Measurements from ENCODE around the gene MGAT4D.
"Not testable (repeated sequence)": the region's sequence is repeated elsewhere in the genome, so short reads cannot be mapped to it uniquely, and the experiment has no call there.

MGAT4D gene

DNA sequence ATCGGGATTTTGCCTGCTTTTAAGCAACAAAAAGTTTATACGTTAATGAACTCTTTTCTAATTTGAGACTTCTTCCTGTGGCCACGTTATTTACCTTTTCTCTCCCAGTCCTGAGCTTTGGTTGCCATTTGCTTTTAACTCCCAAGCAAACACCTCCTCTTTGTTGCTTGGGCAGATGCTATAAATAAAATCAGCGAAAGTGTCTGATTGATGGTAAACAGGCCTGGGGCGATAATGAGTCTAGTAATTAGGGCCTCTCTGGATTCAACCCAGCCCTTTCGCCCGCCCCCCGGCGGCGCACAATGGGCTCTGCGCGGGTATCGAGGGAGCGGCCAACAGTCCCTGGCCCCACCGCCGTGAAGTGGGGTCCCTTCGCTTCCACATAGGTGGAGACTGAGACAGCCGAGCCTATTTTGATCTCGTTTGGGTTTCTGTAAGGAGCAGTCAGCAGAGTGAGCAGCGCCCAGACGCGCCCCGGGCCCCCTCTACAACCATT is 71.4 kb downstream of the MGAT4D start:
- no peak for DNase-seq (ENCODE audit: low read depth, low spot score)
- POLR2A ChIA-PET, result no interaction called here
- peak overlapping the region; percentile 69 for H3K4me3 ChIP-seq (ENCODE audit: low read depth, low read length)

DNA sequence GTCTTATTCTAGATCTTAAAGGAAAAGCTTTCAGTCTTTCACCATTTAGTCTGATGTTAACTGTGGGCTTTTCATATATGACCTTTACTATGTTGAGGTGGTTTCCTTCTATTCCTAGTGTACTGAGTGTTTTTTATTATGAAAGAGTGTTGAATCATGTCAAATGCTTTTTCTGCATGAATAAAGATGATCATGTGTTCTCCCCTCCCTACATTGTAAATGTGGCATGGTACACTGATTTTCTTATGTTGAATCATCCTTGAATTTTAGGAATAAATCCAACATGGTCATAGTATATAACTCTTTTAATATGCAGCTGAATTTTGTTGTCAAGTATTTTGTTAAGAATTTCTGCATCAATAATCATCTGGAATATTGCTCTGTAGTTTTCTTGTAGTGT is 75.0 kb downstream of the MGAT4D start:
- no peak overlapping the region for H3K4me3 ChIP-seq (ENCODE audit: low read depth, low read length)
- no peak for DNase-seq (ENCODE audit: low read depth, low spot score)
- ChIA-PET CTCF (no interaction called here), POLR2A (no interaction called here)
- TF ChIP-seq, protein P1, sequence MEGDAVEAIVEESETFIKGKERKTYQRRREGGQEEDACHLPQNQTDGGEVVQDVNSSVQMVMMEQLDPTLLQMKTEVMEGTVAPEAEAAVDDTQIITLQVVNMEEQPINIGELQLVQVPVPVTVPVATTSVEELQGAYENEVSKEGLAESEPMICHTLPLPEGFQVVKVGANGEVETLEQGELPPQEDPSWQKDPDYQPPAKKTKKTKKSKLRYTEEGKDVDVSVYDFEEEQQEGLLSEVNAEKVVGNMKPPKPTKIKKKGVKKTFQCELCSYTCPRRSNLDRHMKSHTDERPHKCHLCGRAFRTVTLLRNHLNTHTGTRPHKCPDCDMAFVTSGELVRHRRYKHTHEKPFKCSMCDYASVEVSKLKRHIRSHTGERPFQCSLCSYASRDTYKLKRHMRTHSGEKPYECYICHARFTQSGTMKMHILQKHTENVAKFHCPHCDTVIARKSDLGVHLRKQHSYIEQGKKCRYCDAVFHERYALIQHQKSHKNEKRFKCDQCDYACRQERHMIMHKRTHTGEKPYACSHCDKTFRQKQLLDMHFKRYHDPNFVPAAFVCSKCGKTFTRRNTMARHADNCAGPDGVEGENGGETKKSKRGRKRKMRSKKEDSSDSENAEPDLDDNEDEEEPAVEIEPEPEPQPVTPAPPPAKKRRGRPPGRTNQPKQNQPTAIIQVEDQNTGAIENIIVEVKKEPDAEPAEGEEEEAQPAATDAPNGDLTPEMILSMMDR (IDR thresholded peaks at IDR 0.05; ENCODE audit: insufficient read depth, low read length, missing control alignments), result no peak

More for the DNA sequence above, 71.4 kb downstream of the MGAT4D start:
- TF ChIP-seq, protein P1 (IDR thresholded peaks at IDR 0.05; ENCODE audit: insufficient read depth, low read length, missing control alignments), result no peak
- CTCF ChIA-PET, result interaction anchor here (1.7 to 2.1 kb wide), 3 partner anchors 14 to 183 kb away, joined by 5 to 6 read pairs (median 6); no protein-coding TSS in a partner anchor

DNA sequence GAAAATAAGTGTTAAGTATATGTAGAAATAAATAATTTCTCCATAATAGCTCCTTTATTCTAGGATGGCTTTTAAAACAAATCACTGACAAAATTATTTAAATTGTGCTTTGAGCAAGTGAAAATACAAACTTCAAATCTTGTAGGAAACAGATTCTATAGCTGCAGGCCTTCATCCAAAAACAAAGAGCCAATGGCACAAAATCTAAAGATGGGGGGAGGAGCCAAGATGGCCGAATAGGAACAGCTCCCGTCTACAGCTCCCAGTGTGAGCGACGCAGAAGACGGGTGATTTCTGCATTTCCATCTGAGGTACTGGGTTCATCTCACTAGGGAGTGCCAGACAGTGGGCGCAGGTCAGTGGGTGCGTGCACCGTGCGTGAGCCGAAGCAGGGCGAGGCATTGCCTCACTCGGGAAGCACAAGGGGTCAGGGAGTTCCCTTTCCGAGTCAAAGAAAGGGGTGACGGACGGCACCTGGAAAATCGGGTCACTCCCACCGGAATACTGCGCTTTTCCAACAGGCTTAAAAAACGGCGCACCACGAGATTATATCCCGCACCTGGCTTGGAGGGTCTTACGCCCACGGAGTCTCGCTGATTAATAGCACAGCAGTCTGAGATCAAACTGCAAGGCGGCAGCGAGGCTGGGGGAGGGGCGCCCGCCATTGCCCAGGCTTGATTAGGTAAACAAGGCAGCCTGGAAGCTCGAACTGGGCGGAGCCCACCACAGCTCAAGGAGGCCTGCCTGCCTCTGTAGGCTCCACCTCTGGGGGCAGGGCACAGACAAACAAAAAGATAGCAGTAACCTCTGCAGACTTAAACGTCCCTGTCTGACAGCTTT is 84.7 kb downstream of the MGAT4D start:
- DNase-seq (ENCODE audit: low read depth, low spot score); H3K4me3 ChIP-seq (ENCODE audit: low read depth, low read length); POLR2A ChIA-PET: not testable (repeated sequence)
- CTCF ChIA-PET, result interaction anchor here (2.2 kb wide), 1 partner anchor 14 kb away, joined by 6 read pairs; the partner anchor contains the start of gene CLGN

DNA sequence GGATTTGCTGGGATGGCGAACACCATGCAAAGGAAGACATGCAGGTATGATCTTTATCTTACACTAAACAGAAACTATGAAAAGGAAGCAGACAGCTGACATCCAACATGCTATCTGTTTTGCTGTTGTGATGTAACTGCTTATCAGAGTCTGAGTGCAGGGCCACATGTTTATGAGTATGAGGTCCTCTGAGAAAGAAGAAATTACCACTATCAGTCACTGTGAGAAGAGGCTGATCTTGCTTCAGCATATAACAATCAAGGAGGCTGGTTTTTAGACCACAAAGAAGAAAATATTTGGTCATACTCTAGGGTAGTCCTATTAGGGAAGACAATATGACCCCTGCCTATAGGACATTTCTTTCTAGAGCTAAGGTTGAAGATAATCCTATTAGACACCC is 89.1 kb downstream of the MGAT4D start:
- ChIA-PET CTCF (no interaction called here), POLR2A (no interaction called here)
- H3K4me3 ChIP-seq (ENCODE audit: low read depth, low read length), result no peak overlapping the region
- DNase-seq (ENCODE audit: low read depth, low spot score), result no peak
- TF ChIP-seq, protein P1 (IDR thresholded peaks at IDR 0.05; ENCODE audit: insufficient read depth, low read length, missing control alignments), result no peak

DNA sequence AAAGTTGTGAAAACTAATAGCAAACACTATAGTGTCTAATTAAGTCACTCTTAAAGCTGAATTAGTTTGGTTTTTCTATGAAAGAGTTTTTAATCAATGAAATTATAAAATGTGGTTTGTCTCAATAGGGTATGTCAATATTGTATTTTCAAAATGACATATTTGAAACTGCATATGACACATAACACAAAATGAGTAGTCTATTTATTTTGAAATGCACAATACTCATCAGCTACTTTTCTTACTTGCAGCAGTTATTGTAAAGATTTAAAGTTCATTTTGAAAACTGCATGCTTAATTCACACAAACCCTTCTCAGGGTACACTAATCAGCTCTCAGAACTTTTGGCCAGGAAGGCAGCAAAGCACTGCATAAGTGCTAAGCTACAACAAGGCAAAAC is 91.8 kb downstream of the MGAT4D start:
- ChIA-PET CTCF (no interaction called here), POLR2A (no interaction called here)
- no peak overlapping the region for H3K4me3 ChIP-seq (ENCODE audit: low read depth, low read length)
- DNase-seq (ENCODE audit: low read depth, low spot score), result no peak
- TF ChIP-seq, protein P1 (IDR thresholded peaks at IDR 0.05; ENCODE audit: insufficient read depth, low read length, missing control alignments), result no peak

DNA sequence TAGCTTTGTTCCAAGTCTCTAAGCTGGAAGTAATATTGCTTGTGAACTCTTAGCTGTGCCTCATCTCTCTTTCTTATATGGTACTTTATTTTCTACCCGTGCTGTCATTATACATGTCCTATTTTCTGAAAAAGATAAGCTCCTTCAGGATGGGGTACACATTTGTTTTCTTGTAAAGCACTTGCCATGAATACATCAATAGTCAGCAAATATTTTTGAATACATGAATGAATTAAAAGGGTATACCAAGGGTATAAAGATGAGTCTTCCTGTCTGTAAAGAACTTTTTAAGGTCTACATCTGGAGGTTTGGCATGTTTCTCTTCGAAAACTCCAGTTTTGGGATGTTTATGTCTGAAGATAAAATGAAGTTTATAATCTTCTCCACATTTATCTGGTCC is 98.0 kb downstream of the MGAT4D start:
- DNase-seq (ENCODE audit: low read depth, low spot score), result no peak
- ChIA-PET CTCF (interaction anchor here (1.4 to 1.9 kb wide), 2 partner anchors 28 to 40 kb away, joined by 4 to 6 read pairs; no protein-coding TSS in a partner anchor), POLR2A (no interaction called here)
- TF ChIP-seq, protein P1 (IDR thresholded peaks at IDR 0.05; ENCODE audit: insufficient read depth, low read length, missing control alignments), result no peak
- no peak overlapping the region for H3K4me3 ChIP-seq (ENCODE audit: low read depth, low read length)

All from AG04449 (cell line).